HCT116 (cell line): ENCODE results near the gene MINDY3. TPM values are rescaled to one million over a fixed set of nuclear protein-coding genes. Genes with fewer than 3 reads are reported as not detected.

Source experiments
- ATAC-seq: fragments of 200-7000 bp; cut with Tn5 transposase; 2 replicates; pipeline ENCODE4 v1.9.1; 2020; ENCODE audit warnings: mild to moderate bottlenecking, moderate library complexity
- BruUV-seq: library from RNA; stranded (reverse); fragments of 400-500 nt; replicated peaks from 2 replicates; lab custom pipeline; 2021; lab: Mats Ljungman, UMichigan
- CTCF ChIA-PET: fragments of 300-600 bp; sonication (Branson Sonifier 250); formaldehyde crosslinking; loops from one replicate; lab custom pipeline; 2021; ENCODE audit warnings: antibody characterized with exemption; lab: Charles Lee
- POLR2A ChIA-PET: fragments of 300-600, 350-600 bp; sonication (Branson Sonifier 250); formaldehyde crosslinking; loops from one replicate; lab custom pipeline; 2021; ENCODE audit warnings: antibody characterized with exemption; lab: Charles Lee
- RAD21 ChIA-PET, 2 experiments: fragments of 300-600 bp; sonication (Branson Sonifier 250); formaldehyde crosslinking; loops; one replicate each; lab custom pipeline; 2023; ENCODE audit warnings: low total read pairs in 2 of 2; ENCODE audit not compliant: uncharacterized antibody in 2 of 2, unreplicated experiment in 2 of 2, low non-redundant PET in 1 of 2; lab: Charles Lee
- DNase-seq: peaks from one replicate; pipeline ENCODE4 v3.0.0-alpha.2; 2010; ENCODE audit warnings: low read depth, low spot score
- H2AFZ ChIP-seq: fragments of 200-600 bp; shearing (Covaris generic), sonication (generic); 2 replicates; pipeline ENCODE4 v1.6.1; 2017; ENCODE audit warnings: low read depth, mixed run types, mixed read lengths, antibody characterized with exemption, low read length; ENCODE audit not compliant: poor library complexity, severe bottlenecking
- H3K27ac ChIP-seq: 2 replicates; pipeline ENCODE4 v1.5.1; 2012; ENCODE audit warnings: low read depth, low read length
- H3K27me3 ChIP-seq: fragments of 200-600 bp; sonication (generic); 2 replicates; pipeline ENCODE4 v1.6.1; 2016; ENCODE audit warnings: mixed run types, low read length, mixed read lengths; ENCODE audit not compliant: insufficient read depth
- H3K36me3 ChIP-seq, 2 experiments: fragments of 200-500 bp in 1 of 2; fragments of 200-600 bp in 1 of 2; sonication (Bioruptor generic) in 1 of 2; sonication (generic) in 1 of 2; 2 replicates each; pipeline versions ENCODE4 v1.5.1 to v1.6.1; 2014 to 2016; ENCODE audit warnings: low read length in 2 of 2, inconsistent platforms in 1 of 2, mixed read lengths in 1 of 2, mixed run types in 1 of 2; ENCODE audit not compliant: insufficient read depth in 2 of 2, control insufficient read depth in 1 of 2
- H3K4me1 ChIP-seq, 2 experiments: fragments of 200-600 bp in 1 of 2; sonication (generic) in 1 of 2; 2 replicates each; pipeline versions ENCODE4 v1.5.1 to v1.6.1; 2012 to 2017; ENCODE audit warnings: low read length in 2 of 2, inconsistent platforms in 1 of 2, mild to moderate bottlenecking in 1 of 2, mixed read lengths in 1 of 2, mixed run types in 1 of 2, moderate library complexity in 1 of 2; ENCODE audit not compliant: insufficient read depth in 2 of 2, control insufficient read depth in 1 of 2
- H3K4me2 ChIP-seq: fragments of 200-600 bp; sonication (generic); 2 replicates; pipeline ENCODE4 v1.6.1; 2017; ENCODE audit warnings: mixed run types, low read length, mixed read lengths
- H3K4me3 ChIP-seq, 2 experiments: fragments of 200-600 bp in 1 of 2; sonication (generic) in 1 of 2; replicated peaks in 1 of 2; 2 replicates each; pipeline ENCODE4 v1.5.1; 2011 to 2016; ENCODE audit warnings: low read length in 2 of 2, control low read depth in 1 of 2, low read depth in 1 of 2, mild to moderate bottlenecking in 1 of 2, mixed read lengths in 1 of 2, mixed run types in 1 of 2
- H3K79me2 ChIP-seq: fragments of 200-600 bp; sonication (generic); 2 replicates; pipeline ENCODE4 v1.6.1; 2017; ENCODE audit warnings: mild to moderate bottlenecking, mixed run types, low read length, moderate library complexity, mixed read lengths; ENCODE audit not compliant: insufficient read depth
- H3K9ac ChIP-seq: fragments of 200-600 bp; sonication (generic); 2 replicates; pipeline ENCODE4 v1.6.1; 2016; ENCODE audit warnings: low read length, mixed read lengths
- H3K9me2 ChIP-seq: fragments of 200-600 bp; sonication (generic), shearing (Covaris generic); 2 replicates; pipeline ENCODE4 v1.6.1; 2017; ENCODE audit warnings: mixed run types, mild to moderate bottlenecking, moderate library complexity; ENCODE audit not compliant: insufficient read depth
- H3K9me3 ChIP-seq, 2 experiments: fragments of 200-500 bp in 1 of 2; fragments of 200-600 bp in 1 of 2; sonication (Bioruptor generic) in 1 of 2; sonication (generic) in 1 of 2; 2 replicates each; pipeline ENCODE4 v1.6.1; 2014 to 2017; ENCODE audit warnings: low read length in 2 of 2, mixed read lengths in 2 of 2, inconsistent platforms in 1 of 2, low read depth in 1 of 2, mild to moderate bottlenecking in 1 of 2, mixed run types in 1 of 2, moderate library complexity in 1 of 2; ENCODE audit not compliant: control insufficient read depth in 1 of 2, insufficient read depth in 1 of 2
- H4K20me1 ChIP-seq: fragments of 200-600 bp; sonication (generic), shearing (Covaris generic); 2 replicates; pipeline ENCODE4 v1.6.1; 2017; ENCODE audit warnings: mixed run types, mild to moderate bottlenecking, moderate library complexity; ENCODE audit not compliant: insufficient read depth
- ATF3 ChIP-seq: IDR thresholded peaks from 2 replicates; pipeline ENCODE4 v1.6.1; 2012
- ELF1 ChIP-seq: IDR thresholded peaks from 2 replicates; pipeline ENCODE4 v1.6.1; 2012; ENCODE audit warnings: low read depth, borderline replicate concordance
- EZH2 ChIP-seq: fragments of 200-600 bp; sonication (generic); IDR thresholded peaks from 2 replicates; pipeline ENCODE4 v1.6.1; 2017; ENCODE audit warnings: antibody characterized with exemption, mixed run types
- EZH2phosphoT487 ChIP-seq: fragments of 200-600 bp; IDR thresholded peaks from 2 replicates; pipeline ENCODE4 v1.6.1; 2018; ENCODE audit warnings: antibody characterized with exemption, borderline replicate concordance
- FOSL1 ChIP-seq: IDR thresholded peaks from 2 replicates; pipeline ENCODE4 v1.6.1; 2012; ENCODE audit warnings: low read depth
- JUND ChIP-seq: IDR thresholded peaks from 2 replicates; pipeline ENCODE4 v1.6.1; 2012
- POLR2A ChIP-seq: IDR thresholded peaks from 2 replicates; pipeline ENCODE4 v1.7.0; 2011; ENCODE audit warnings: borderline replicate concordance; ENCODE audit not compliant: insufficient read depth, insufficient read length; ENCODE audit errors: extremely low read depth
- POLR2AphosphoS5 ChIP-seq: IDR thresholded peaks from 2 replicates; pipeline ENCODE4 v1.6.1; 2011; ENCODE audit warnings: mild to moderate bottlenecking, low read depth, low read length, moderate library complexity
- RAD21 ChIP-seq: IDR thresholded peaks from 2 replicates; pipeline ENCODE4 v1.6.1; 2012; ENCODE audit warnings: low read depth, mild to moderate bottlenecking
- SIN3A ChIP-seq: IDR thresholded peaks from 2 replicates; pipeline ENCODE4 v1.6.1; 2012; ENCODE audit warnings: low read depth
- SP1 ChIP-seq: IDR thresholded peaks from 2 replicates; pipeline ENCODE4 v1.6.1; 2012; ENCODE audit warnings: low read depth
- SRF ChIP-seq: IDR thresholded peaks from 2 replicates; pipeline ENCODE4 v1.6.1; 2012; ENCODE audit warnings: low read depth
- YY1 ChIP-seq: IDR thresholded peaks from 2 replicates; pipeline ENCODE4 v1.6.1; 2011; ENCODE audit warnings: low read length, low read depth, moderate library complexity, mild to moderate bottlenecking; ENCODE audit not compliant: insufficient replicate concordance; ENCODE audit errors: extremely low read depth
- ZFX ChIP-seq: fragments of 450-650 bp; IDR thresholded peaks from 2 replicates; pipeline ENCODE4 v1.6.1; 2017
- intact Hi-C: fragments of 100-400 bp; cut with micrococcal nuclease; formaldehyde crosslinking; loops from 2 replicates; pipeline ENCODE4 v1.10.0; 2022
- total RNA-seq: library from RNA; stranded (reverse); gene quantifications from one replicate; pipeline ENCODE4 v1.2.1, GENCODE V29; 2021; ENCODE audit not compliant: unreplicated experiment
- TF ChIP-seq, protein P1 (sequence below): IDR thresholded peaks from 2 replicates; pipeline ENCODE4 v1.6.1; 2012

Gene MINDY3
- total RNA-seq, 1 experiment from 2014 or later, result 15.5 TPM

- no peak for TF ChIP-seq ATF3
- TF ChIP-seq JUND, result no peak
- TF ChIP-seq EZH2, result no peak
- TF ChIP-seq SP1, result no peak
- no peak for TF ChIP-seq SIN3A
- no peak for TF ChIP-seq YY1
- TF ChIP-seq ZFX, result no peak
- no peak for TF ChIP-seq POLR2AphosphoS5
- Histone ChIP-seq H3K79me2 (peaks cover 48% of the 10 kb centered on the region), H3K9me3 (no peaks in the 10 kb centered on the region), H3K4me3 (peak overlapping the region; percentile 87 to 89), H3K36me3 (no peaks in the 10 kb centered on the region), H3K9me2 (no peaks in the 10 kb centered on the region), H3K4me1 (peaks cover 11 to 23% of the 10 kb centered on the region in 2 experiments; a peak in 3 of 4 replicates), H3K27me3 (no peaks in the 10 kb centered on the region), H4K20me1 (no peaks in the 10 kb centered on the region), H3K9ac (peak overlapping the region; percentile 70), H3K4me2 (peak overlapping the region; percentile 83), H3K27ac (peak overlapping the region; percentile 69), H2AFZ (no peak overlapping the region)
- intact Hi-C loops, result no loop called here
- ChIA-PET CTCF (no interaction called here), RAD21 (no interaction called here), POLR2A (no interaction called here)
- no TSS peak for BruUV-seq
- ATAC-seq, result peak; percentile 51
- no peak for DNase-seq
Observed at GRCh38 chr10:15859509-15859905, 800 bp downstream of the MINDY3 start.

GRCh38 chr10:15858861-15859281 is 1.4 kb downstream of the MINDY3 start:
- Histone ChIP-seq H3K9me3 (no peaks in the 10 kb centered on the region), H3K36me3 (no peaks in the 10 kb centered on the region), H3K9me2 (no peaks in the 10 kb centered on the region), H3K4me1 (peaks cover 11 to 23% of the 10 kb centered on the region in 2 experiments; a peak in 3 of 4 replicates), H3K27me3 (no peaks in the 10 kb centered on the region), H2AFZ (no peak overlapping the region), H4K20me1 (no peaks in the 10 kb centered on the region), H3K9ac (no peak overlapping the region), H3K79me2 (peaks cover 53% of the 10 kb centered on the region), H3K27ac (no peak overlapping the region), H3K4me2 (peak overlapping the region; percentile 83), H3K4me3 (peak overlapping the region; percentile 87 to 89)
- TF ChIP-seq JUND (no peak), EZH2 (no peak), ATF3 (no peak), ELF1 (no peak), POLR2AphosphoS5 (no peak), POLR2A (no peak), SRF (no peak), FOSL1 (no peak), RAD21 (no peak), YY1 (no peak), EZH2phosphoT487 (no peak), SIN3A (no peak)
- TF ChIP-seq, protein P1, sequence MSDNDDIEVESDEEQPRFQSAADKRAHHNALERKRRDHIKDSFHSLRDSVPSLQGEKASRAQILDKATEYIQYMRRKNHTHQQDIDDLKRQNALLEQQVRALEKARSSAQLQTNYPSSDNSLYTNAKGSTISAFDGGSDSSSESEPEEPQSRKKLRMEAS, result no peak
- BruUV-seq, result no TSS peak
- DNase-seq, result no peak
- intact Hi-C loops, result no loop called here
- ATAC-seq, result no peak
- RAD21 ChIA-PET, result no interaction called here
- POLR2A ChIA-PET, result no interaction called here
- CTCF ChIA-PET, result no interaction called here
